Right lobe of liver (tissue), 4 donors: ENCODE data around the gene AREL1.

Experiments used
- CTCF ChIP-seq, 4 donors: fragments of 200-600 bp in 3 of 4; fragments of 450-650 bp in 1 of 4; IDR thresholded peaks; one replicate each; pipeline versions ENCODE4 v1.5.1 to v1.8.0; 2016 to 2022; ENCODE audit warnings: antibody characterized with exemption in 4 of 4, mild to moderate bottlenecking in 2 of 4
- POLR2A ChIP-seq: fragments of 450-650 bp; IDR thresholded peaks from one replicate; pipeline ENCODE4 v1.6.1; 2017; ENCODE audit warnings: antibody characterized with exemption, mild to moderate bottlenecking
- donor health status: DM: no; HTN: no; CAD: no.
- donor health status: DM: no; HTN: no; CAD: no.
- donor health status: DM: no; HTN: yes; CAD: no.

- no peak for TF ChIP-seq POLR2A
- no peak for TF ChIP-seq CTCF (IDR thresholded peaks at IDR 0.05)
Observed at GRCh38 chr14:74682169-74682952, 30.5 kb downstream of the AREL1 start.
